IPS DF 4.7 (cell line): Measurements from ENCODE around the gene SHISA9.
"Not testable (repeated sequence)": the region's sequence is repeated elsewhere in the genome, so short reads cannot be mapped to it uniquely, and the experiment has no call there.

Experiments used
- DNase-seq: peaks from one replicate; pipeline ENCODE4 v3.0.0-alpha.2; 2013; ENCODE audit warnings: low spot score; ENCODE audit errors: extremely low read depth

SHISA9 gene

DNA sequence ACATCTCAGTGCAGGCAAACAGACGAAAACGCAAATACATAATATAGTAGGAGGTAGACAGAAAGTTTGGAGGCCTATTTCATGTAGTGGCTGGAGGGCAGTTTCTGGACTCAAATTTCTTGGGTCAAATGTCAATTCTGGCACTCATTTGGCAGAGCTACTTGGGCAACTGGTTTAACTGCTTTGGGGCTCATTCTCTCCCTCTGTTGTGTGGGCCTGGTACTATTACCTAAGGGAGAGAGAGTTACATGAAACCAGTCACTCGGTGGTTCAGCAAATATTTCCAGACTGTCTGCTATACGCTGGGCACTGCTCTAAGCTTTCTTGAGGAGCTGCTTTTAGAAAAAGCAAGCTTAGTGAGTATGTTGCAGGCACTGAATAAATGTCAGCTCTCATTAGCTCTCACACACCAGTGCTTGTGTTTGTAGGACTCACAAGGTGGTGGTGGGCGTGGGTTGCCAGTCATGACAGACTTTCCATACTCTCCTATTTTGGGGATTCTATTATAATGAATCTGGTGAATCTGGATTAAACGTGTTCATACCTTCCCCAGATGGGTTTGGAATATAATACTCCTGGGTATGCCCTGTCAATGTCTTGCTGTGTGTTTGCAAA lies 1.8 kb upstream of the SHISA9 start:
- no peak for DNase-seq

DNA sequence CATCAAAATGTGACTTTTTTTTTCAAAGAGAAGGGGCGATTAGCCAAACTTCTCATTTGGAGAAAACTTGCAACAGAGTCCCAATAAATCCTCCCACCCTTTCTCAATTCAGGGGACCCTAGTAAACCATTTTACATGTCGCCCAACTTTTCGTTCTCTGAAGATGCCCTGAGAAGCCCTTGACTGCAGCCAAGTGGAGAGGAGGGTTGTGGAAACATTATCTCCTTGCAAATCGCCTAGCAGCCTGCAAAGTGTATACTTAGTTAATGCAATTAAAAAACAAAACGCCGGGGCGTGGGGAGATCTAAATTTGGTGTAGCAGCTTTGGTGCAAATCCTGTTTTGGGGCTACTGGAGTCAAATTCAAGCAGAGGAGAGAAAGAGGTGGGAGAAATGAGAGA lies 1.2 kb upstream of the SHISA9 start:
- no peak for DNase-seq

DNA sequence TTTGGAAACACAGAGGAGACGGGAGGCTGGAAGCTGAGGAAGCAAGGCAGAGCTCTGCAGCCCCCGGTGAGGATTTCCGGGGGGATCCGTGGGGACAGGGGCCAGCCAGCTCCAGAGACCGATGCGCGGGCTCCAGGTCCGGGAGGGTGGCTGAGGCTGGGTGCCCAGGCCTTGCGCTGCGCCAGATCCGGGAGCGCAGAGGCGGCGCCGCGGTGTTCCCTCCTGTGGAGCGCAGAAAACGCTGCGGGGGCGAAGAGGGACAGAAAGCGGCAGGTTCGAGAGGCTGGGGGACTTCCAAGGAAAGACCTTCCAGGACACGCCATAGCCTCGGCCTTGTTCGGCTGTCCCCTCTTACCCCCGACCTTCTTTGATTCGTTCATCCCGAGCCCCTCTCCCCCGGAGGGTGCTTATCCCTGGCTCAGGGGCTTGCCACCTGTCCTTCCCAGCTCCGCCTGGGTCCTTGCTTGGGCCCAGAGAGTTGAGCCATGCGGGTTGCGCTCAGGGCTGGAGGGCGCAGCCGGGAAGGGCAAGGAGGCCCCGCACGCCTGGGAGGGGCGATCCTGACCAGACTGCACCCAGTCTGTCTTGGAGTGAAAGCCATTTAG lies 697 bp upstream of the SHISA9 start:
- DNase-seq = no peak

DNA sequence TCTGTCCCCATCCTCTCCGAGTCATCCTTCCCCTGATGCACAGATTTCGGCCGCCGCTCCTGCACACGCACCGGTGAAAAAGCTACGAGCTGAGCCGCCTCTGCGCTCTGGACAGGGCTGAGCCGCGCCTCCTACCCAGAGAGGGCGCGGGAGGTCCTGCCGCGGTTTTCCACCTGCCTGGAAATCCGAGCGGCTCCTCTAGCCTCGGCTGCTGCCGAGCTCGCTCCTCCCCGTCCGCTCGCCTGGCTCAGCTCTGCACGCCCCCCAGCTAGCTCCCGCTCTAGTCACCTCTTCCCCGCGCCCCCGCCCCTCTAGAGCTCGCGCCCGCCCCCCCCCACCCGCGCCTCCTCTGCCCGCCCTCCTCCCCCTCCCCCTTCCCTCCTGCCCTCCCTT lies 198 bp upstream of the SHISA9 start:
- no peak for DNase-seq

DNA sequence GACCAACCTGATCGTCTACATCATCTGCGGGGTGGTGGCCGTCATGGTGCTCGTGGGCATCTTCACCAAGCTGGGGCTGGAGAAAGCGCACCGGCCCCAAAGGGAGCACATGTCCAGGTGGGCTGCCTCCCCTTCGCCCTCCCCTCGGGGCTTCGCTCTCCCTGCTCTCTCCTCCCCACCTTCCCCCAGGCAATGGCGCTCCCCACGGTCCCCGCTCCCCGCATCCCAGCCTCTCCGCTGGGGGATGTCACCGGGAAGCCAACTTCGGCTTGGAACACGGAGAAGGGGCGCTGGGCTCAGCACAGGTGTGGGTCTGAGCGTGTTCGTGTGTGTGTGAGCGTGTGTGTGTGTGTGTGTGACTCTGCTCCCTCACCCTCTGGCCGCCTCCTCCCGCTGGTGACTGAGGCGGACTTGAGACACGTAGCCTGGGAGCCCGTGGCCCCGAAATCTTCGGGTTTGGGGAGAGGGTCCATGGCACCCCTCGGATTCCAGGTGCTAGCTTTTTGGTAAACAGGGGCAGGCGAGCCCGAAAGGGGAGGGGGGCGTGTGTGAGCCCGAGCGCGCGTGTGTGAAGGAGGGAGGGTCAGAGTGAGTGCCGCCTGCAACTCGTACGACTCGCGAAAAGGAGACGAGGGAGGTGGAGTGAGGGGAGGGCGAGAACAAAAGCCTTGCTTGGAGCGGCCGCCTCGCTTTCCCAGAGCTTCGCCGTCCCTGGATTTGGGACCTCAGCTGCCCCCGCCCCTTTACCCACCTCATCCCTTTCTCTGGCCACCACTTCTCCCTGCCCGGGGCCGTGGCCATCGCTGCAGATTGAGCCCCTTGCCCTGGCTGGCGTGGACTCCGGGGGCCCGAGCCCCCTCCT lies 1.3 kb downstream of the SHISA9 start:
- DNase-seq = no peak

DNA sequence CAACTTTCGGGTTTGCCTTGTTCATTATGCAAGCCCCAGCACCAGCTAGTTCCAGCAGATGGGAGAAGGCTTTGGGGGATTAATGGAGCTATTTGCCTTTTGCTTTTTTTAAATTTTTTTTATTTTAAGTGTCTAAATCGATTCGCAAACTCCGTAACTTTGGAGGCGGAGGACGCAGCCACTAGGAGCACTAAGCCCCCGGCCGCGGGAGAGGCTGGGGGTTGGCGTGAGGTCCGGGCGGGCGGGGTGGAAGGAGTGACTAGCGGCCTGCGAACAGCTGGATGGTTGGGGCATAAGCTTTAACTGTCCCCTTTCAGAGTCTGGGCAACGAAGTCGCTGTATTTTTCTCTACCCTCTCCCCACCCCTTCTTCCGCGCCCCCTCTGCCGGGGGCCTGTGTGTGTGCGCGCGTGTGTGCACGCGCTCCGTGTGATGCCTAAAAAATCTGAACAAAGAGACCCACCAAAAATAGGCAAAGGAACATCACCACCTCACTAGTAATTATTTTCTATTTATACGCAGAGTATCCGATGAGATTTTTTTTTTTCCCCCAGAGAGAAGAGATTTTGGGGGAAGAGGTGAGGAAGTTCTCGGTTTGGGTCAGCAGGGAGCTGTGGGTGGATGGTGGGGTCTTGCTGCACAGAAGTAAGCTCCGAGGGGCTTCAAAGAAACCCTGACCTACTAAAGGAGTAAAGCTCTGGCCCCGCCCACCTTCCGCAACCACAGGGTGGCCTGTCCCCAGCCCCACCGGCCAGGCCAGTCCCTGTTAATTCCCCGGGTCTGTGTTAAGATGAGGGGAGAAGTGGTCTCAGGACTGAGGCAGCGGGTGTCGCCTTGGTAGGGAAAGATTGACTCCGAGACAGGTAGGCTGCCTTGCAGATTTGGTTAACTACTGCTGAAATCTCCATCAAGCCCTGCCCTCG lies 2.3 kb downstream of the SHISA9 start:
- no peak for DNase-seq

DNA sequence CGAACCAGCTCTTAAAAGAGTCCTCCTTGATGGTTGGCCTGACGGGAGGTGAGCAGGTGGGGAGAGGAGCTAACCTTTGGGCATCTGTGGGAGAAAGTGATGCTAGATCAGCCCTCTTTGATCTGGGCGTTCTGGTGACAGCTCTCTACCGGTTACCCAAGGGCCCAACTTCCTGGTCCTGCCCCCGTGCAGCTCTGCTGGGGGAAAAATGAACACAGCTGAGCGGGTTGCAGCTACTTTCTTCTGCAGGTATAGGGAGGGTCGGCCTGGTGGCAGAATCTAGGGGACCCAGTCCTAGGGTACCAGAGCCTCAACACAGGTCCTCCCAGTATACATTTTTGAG lies 2.9 kb downstream of the SHISA9 start:
- no peak for DNase-seq

DNA sequence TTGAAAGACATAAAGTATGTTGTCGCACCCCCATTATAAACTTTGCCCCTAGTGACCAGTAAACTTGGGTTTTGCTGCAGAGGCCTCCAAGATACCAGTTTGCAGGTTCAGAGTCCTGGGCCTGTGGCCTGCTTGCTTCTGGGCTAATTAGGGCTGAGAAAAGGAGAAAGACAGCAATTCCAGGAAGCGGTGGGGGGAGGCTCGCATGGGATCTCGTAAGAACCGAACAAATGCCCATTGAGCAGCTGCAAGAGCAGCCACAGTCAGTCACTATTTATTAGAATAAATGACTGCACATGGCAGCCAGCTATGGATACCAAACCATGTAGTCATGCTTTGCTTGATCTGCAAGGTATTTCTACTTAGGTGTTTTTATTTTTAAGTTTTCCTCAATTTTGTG lies 4.9 kb downstream of the SHISA9 start:
- DNase-seq = no peak

DNA sequence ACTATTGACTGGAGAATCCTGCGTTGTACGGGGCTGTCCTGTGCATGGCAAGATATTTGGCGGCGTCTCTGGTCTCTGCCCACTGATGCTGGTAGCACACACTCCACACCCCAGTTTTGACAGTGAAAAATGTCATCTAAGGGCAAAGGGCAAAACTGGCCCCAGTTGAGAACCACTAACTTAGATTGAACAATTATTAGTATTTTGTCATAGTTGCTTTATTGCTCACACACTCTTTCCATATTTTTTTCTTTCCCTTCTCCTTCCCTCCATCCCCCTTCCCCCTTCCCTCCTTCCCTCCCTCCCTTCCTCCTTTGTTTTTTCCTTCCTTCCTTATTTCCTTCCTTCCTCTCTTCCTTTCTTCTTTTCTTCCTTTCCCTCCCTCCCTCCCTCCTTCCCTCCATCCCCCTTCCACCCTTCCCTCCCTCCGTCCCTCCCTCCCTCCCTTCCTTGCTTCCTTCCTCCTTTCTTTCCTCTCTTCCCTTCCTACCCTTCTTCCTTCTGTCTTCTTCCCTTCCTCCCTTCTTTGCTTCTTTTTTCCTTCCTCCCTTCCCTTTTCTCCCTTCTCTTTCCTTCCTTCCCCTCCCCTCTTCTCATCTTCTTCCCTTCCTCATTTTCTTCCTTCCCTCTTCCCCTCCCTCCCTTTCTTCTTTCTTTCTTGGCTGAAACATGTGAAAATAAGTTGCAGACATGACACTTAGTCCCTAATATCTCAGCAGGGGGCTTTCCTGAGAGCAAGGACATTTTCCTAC lies 5.5 kb downstream of the SHISA9 start:
- DNase-seq = no peak

DNA sequence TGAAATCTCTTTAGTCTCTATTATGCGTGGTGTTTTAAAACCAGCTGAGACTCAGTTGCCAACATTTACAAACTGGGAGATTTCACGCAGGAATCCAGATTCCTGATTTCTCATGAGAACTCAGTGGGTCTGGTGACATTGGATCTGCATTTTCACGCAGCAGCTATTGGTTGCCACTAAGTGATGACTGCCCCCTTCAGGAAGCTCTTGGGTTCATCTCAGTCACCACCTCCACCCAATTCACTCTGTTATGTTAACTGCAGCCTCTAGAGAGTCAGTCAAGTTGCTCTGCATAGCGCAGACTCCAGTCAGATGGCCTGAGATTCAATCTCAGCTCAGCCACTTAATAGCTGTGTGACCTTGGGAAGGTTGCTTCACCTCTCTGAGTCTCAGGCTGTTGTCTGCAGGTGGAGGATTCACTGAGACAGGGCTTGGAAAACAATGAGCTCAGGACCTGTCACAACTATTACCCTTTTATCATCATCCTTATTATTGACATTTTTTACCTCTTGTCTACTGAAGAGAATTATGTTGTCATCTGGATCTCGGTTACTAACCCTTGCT lies 6.4 kb downstream of the SHISA9 start:
- no peak for DNase-seq

DNA sequence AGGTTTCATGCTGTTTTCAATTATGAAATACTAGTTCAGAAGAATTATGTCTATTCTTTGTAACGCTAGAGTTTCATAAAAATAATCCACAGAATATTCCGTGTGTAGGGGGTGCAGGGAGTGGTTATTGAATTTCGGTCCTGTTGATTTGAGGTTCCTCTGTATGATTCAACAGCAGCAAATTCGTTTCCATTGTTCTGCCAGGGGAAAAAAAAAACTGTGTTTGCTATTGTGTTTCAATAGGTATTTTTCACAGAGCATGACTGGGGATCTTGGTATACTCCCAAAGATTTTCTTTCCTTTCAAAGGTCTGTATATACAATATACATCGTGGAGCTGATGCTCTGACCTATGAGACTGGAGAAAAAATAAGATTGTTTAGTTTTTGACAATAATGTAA lies 15.8 kb downstream of the SHISA9 start:
- no peak for DNase-seq

DNA sequence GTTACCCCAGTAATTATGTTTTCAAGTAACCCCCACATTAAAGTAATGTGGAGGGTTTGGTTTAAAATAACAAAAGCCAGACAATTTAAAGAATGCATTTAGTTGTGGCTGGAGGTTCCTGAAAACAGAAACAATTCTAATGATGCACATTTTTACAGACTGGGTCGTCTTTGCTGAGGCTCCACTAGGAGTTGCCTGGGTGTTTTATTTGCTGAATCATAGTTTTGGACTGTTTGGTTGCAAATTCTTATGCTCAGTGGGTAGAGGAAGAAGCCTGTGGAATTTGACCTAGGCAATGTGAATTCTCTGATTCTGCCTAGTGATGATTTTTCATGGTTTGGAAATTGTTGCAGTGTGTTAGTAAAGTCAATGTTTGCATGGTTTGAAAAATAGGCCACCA lies 16.3 kb downstream of the SHISA9 start:
- DNase-seq = no peak

DNA sequence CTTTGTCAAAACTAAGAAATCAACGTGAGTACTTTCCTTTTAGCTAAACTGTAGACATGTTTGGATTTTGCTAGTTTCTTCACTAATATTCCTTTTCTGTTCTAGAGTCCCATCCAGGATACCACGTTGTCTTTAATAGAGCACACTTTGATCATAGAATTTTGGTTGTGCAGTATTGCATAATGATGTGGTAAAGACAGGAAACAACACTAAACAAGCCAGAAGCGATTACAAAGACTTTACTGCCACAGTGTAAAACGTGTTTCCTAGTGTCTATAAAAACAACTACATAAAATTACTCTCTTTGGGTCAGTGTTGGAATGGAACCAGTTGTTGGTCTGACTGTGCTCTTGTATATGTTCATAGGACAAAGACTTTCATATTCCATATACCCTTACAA lies 19.3 kb downstream of the SHISA9 start:
- DNase-seq = no peak

DNA sequence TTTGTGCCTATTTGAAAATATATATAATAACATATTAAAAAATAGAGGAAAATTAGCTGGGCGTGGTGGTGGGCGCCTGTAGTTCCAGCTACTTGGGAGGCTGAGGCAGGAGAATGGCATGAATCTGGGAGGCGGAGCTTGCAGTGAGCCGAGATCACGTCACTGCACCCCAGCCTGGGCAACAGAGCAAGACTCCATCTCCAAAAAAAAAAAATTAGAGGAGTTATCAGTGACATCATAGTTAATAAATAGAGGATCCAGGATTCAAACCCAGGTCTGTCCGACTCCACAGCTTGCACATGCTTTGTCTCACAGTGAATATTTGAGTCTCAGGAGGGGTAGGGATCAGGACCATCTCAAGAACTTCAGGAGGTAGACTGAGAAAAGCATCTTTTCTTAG lies 22.2 kb downstream of the SHISA9 start:
- not testable (repeated sequence) for DNase-seq

DNA sequence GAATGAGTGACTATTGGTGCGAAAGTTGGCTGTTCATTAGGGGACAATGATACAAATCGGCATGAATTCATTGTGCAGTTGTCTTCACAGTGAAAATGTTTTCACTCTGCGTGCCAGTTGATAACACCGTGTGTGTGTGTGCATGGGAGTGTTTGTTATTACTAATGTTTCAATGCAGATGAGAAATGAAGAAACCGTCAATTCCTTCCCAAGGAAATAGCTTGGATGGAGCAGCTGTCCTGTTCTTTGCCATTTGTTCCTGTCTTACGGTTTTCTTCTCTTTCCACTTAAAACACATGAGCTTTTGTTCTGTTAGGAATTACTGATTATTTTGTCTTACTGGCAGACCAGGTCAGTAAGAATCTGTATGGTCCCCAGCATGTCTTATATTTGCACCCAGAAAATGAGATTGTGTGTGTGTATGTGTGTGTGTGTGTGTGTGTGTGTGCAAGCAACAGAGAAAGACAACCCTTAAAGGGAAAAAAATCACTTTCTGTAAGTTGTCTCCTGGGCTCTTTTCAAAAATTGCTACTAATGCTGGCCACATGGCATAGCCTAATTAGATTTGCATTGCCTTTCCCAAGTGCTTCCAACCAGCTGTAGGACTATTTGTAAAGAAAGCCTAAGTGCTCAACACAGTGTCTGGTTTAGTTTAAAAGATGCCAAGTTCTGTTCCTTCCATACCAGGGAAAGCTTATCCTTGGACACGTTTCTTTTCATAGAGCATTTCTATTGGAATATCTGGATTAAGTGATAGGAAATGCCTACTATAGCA lies 23.8 kb downstream of the SHISA9 start:
- DNase-seq = no peak

DNA sequence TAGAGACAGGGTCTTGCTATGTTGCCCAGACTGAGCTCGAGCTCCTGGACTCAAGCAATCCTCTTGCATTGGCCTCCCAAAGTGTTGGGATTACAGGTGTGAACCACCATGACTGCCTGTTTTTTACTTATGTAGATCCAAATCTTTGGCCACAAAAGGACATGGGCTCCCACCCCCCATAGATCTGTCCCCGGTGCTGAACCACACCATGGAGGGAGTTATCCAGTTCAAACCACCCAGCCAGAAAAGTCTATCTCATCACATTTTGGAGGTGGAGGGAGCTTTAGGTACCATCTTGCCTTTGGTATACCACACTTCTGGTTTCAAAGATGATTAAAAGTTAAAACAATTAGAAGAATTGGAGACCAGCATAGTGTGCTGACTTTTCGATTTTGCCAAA lies 26.2 kb downstream of the SHISA9 start:
- DNase-seq = no peak

DNA sequence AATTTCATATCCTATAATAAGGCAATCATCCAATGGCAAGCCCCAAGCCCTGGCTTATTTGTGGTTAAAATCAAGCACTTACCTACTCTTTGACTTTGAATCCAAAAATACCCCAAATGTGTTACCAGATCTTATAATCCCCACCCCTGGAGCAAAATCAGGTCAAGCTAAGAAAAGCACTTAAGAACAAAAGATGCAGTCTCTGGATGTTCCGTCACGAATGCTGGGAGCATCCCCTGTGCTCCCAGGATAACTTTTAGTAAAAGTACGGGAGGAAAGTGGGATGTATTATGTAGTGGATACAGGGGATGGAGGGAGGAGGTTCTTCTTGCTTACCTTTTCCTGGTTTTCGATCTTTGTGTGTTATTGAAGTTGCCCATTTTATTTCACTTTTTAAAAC lies 29.5 kb downstream of the SHISA9 start:
- no peak for DNase-seq

DNA sequence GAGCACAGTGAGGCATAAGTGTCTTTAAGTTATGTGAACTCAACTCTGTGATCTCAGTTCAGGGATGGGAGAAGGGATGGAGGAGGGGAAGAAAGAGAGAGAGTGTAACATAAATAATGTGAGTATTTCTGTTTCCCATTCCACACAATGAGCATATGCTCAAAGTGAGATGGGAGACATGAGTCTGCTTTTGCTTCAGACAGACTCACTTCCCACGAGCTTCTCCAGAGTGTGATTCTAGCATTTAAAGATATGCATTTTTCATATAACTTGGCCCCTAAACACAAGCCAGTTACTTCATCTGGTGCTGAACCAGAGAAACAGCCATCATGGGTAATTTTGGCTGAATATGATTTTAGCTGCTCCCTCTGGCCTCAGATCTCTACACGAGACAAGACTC lies 35.0 kb downstream of the SHISA9 start:
- DNase-seq = no peak

DNA sequence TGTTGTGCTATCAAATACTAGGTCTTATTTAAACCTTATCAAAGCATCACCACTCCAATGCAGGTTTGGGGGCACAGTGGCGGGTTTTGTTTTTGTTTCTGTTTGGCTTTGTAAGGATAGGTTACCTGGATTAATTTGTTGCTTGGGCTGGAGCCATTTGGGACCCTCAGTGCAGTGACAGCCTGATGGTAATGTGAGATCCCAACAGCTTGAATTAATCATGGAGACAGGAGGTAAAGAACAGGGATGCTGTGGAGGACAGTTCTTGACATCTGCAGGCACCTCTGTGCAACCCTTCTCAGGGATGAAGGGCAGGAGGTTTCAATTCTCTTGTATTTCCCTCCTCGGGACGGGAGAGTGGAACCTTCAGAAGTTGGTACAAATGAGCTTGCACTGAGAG lies 40.5 kb downstream of the SHISA9 start:
- no peak for DNase-seq

DNA sequence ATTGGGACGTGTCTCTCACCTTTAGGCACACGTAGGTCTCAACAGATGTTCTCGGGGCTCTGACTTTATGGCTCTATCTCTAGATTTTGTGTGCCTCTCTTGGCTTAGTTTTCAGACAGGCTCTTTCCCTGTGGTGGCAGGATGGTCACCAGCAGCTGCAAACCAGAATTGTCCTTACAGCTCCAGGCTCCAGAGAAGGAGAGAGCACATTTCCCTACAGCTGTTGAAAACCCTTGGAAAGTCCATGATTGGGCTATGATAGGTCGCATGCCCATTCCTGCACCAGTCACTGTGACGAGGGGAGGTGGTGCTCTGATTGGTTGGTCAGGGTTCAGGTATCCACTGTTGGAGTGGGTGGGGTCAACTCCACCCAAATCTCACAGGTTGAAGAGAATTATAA lies 41.5 kb downstream of the SHISA9 start:
- DNase-seq = no peak
